Measurements from ENCODE around the gene PCBD1.

- TF ChIP-seq CTCF (IDR thresholded peaks at IDR 0.05) (no peak), POLR2A (IDR thresholded peaks at IDR 0.05) (no peak)
These were observed 38.0 kb upstream of the PCBD1 start for GRCh38 chr10:70926226-70927000.
